Measurements from ENCODE around the gene GRM7. TPM values are rescaled to one million over a fixed set of nuclear protein-coding genes. Genes with fewer than 3 reads are reported as not detected.

Gene GRM7
- total and polyA plus RNA-seq, 9 of the 15 experiments (the other 6 are each of a cell fraction or from before 2014, with no cell fraction given) = not detected

DNA sequence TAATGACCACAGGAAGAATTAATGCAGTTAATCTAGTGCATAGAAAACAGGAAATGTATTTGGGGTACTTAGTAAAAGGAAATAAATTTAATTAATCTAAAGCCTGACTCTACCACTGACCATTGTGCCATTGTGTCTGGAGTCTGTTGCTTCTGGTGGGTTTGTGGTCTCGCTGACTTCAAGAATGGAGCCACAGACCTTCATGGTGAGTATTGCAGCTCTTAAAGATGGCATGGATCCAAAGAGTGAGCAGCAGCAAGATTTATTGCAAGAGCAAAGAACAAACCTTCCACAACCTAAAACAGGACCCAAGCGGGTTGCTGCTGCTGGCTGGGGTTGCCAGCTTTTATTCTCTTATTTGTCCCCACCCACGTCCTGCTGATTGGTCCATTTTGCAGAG lies 929.2 kb downstream of the GRM7 start:
- 2% methylated on average over 3 of the region's 3 CpGs for WGBS (ENCODE audit: insufficient coverage, low coverage, missing lambda C conversion rate)
- H4K20me1 ChIP-seq (replicated peaks; ENCODE audit: control insufficient read depth, insufficient read depth, low read length) = no peaks in the 10 kb centered on the region
- H3K79me2 ChIP-seq (ENCODE audit: control insufficient read depth, insufficient read depth, low read length) = no peaks in the 10 kb centered on the region
- TF ChIP-seq STAG1 (CRISPR knock-in tag; IDR thresholded peaks at IDR 0.05; ENCODE audit: borderline replicate concordance) (no peak), RFX5 (IDR thresholded peaks at IDR 0.05; ENCODE audit: low read depth, low read length) (no peak)
- intact Hi-C loops (cut with micrococcal nuclease) = no loop called here
- no peak overlapping the region for H3K4me2 ChIP-seq (ENCODE audit: insufficient read depth, low read length)
- H3K9ac ChIP-seq (ENCODE audit: insufficient read depth in 1 of 2, low read depth in 2 of 2, low read length in 2 of 2) = no peak overlapping the region
- in situ Hi-C loops (cut with MboI) = no loop called here
- H3K4me3 ChIP-seq = no peak overlapping the region
- no peaks in the 10 kb centered on the region for H3K4me1 ChIP-seq (replicated peaks in 1 of 2; ENCODE audit: control insufficient read depth in 2 of 2, insufficient read depth in 2 of 2, low read length in 2 of 2)
- no TSS peak for BruUV-seq (replicated peaks)
- no peaks in the 10 kb centered on the region for H3K27me3 ChIP-seq (ENCODE audit: control insufficient read depth in 2 of 2, insufficient read depth in 2 of 2, low read length in 2 of 2)
- peaks cover 4% of the 10 kb centered on the region; the same call in 1 of the 2 replicates for H3K9me3 ChIP-seq (replicated peaks; ENCODE audit: control insufficient read depth, insufficient read depth, low read depth, low read length)
- no peaks in the 10 kb centered on the region for H3K9me1 ChIP-seq (ENCODE audit: control insufficient read depth, insufficient read depth, low read length)
- no peaks in the 10 kb centered on the region for H3K36me3 ChIP-seq (ENCODE audit: control insufficient read depth, insufficient read depth, low read length)
- no peak overlapping the region for H2AFZ ChIP-seq (ENCODE audit: low read depth, low read length)
- ChIA-PET POLR2A (no interaction called here), CTCF (ENCODE audit: low intra/inter-chr PET ratio) (no interaction called here)
- no peak for DNase-seq (ENCODE audit: extremely low read depth in 1 of 4, low spot score in 3 of 4)
- no peak overlapping the region for H3K27ac ChIP-seq (ENCODE audit: extremely low read depth, low read depth, low read length)
- no peak for ATAC-seq
- no peak for FAIRE-seq

Measured in K562 (cell line).